Effector memory CD4-positive, alpha-beta T cell (primary cell): Measurements from ENCODE around the gene TP53TG5.
"Not testable (repeated sequence)": the region's sequence is repeated elsewhere in the genome, so short reads cannot be mapped to it uniquely, and the experiment has no call there.

Experiments
- DNase-seq, 3 donors: peaks; one replicate each; pipeline ENCODE4 v3.0.0-alpha.2; 2020
- H3K27ac ChIP-seq: 2 replicates; pipeline ENCODE4 v1.7.0; 2013; ENCODE audit warnings: mild to moderate bottlenecking, low read length, moderate library complexity; ENCODE audit not compliant: insufficient read depth, poor library complexity, severe bottlenecking
- H3K27me3 ChIP-seq: replicated peaks from 2 replicates; pipeline ENCODE4 v1.7.0; 2013; ENCODE audit warnings: mild to moderate bottlenecking, low read length; ENCODE audit not compliant: insufficient read depth, control insufficient read depth, poor library complexity, severe bottlenecking
- H3K36me3 ChIP-seq: 2 replicates; pipeline ENCODE4 v1.7.0; 2013; ENCODE audit warnings: mild to moderate bottlenecking, low read length, moderate library complexity; ENCODE audit not compliant: control insufficient read depth, insufficient read depth
- H3K4me1 ChIP-seq: 2 replicates; pipeline ENCODE4 v1.7.0; 2013; ENCODE audit warnings: low read length, mild to moderate bottlenecking; ENCODE audit not compliant: control insufficient read depth, insufficient read depth, poor library complexity, severe bottlenecking
- H3K4me3 ChIP-seq: 2 replicates; pipeline ENCODE4 v1.7.0; 2013; ENCODE audit warnings: low read length, low read depth, mild to moderate bottlenecking; ENCODE audit not compliant: insufficient read depth, poor library complexity, severe bottlenecking
- H3K9me3 ChIP-seq: 2 replicates; pipeline ENCODE4 v1.7.0; 2013; ENCODE audit warnings: mild to moderate bottlenecking, low read length, moderate library complexity; ENCODE audit not compliant: control insufficient read depth

The TP53TG5 gene

DNA sequence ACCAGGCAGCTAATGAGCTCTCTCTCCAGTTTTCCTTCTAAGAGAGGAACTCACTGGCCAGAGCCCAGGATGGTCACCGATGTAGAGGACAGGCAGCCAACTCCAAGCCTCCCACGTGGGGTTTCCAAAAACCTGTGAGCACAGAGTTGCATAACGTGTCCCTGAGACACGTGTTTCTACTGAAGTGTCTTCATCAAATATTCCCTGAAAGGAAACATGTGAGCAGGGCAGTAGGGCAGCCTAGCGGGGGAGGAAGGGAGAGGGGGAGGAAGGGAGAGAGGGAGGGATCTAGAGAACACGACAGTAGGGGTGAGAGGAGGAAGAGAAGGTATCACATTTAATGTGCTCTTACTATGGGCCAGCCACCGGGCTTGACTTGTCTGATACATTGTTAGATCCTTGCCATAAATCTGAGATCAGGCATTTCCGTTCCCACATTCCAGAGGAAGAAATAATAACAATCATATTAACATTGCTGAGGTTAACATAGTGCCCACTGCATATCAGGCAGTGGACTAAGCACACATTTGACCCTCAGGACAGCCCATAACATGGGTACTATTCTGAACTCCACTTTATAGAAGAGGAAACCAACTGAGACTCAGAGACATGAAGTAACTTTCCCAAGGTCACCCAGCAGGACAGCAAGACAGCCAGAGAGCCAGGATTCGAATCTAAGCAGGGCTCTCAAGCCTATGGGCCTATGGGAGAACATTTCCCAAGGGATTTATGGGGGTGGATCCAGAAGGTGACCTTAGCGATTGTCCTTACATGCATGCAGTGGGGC, 19.6 kb downstream of the TP53TG5 start:
- Histone ChIP-seq H3K27me3 (no peaks in the 10 kb centered on the region), H3K27ac (no peak overlapping the region), H3K36me3 (no peaks in the 10 kb centered on the region), H3K9me3 (no peaks in the 10 kb centered on the region), H3K4me3 (no peak overlapping the region), H3K4me1 (peaks cover 12% of the 10 kb centered on the region)
- no peak for DNase-seq

DNA sequence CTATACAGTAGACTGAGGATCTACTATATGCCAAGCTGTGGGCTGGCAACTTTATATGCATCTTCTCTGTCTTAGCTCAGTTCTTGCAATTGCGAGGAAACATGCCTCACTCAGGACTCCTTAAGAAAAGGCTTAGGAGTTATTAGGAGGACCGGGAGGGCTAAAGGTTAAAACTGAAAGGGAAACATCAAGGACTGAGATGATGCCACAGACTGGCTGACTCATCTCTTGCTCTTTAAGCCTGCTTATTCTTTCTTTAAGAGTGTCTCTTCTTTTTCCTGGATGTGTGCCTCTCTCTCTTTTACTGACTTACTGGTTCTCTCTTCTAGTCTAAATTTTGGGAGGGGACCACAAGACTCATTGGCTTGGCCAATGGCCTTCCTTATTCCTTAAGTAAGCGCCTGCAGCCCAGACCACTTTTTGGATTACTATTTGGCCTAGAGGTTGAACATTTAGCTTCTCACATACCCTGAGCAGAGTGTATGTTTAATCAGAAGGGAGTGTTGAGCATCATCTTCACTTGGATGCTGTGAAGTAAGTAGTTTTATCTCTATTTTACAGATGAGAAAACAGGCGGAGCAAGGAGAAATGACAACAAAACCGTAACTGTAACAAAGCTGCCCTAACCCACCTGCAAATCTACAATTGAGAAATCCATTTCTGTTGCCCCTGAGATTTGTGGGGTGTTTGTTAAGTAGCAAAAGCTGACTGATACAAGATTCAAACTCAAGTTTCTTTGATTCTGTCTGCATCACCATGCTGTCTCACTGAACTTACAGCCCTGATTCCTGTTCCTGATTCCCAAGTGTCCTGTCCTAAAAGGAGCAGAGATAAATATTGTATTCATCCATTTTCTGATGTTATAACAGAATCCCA, 22.7 kb downstream of the TP53TG5 start:
- no peak overlapping the region for H3K4me3 ChIP-seq
- no peak for DNase-seq
- H3K27me3 ChIP-seq = no peaks in the 10 kb centered on the region

DNA sequence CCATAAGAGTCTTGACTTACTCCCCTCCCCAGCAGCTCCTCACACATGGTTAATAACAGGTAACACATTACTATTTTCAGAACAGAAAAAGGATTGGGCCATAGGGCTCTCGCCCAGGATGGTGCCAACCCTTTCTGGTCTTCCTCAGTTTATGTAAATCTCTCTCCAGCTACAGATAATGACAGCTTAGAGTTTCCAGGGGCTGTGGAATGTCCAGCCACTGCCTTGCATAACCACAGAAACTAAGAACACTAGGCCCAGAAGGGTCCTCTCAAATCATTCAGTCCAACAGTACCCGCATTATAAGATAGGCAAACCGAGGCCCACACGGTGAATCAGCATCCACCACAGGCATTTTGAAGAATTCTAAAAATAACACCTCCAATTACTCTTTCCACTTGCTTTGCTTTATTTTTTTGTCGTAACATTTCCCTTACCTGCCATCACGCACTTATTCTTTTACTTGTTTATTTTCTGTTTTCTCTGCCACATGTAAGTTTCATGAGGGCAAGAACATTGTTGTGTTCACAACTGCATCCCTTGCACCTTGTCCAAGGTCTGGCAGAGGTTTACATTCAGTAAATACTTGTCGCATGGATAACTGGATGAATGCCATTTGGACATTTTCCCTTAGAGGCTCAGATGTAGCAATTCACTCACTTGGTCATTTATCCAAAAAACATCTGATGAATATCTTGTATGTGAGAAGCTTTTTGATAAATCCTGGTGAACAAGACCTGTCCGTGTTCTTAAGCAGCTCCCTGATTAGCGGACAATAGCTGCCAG, 23.5 kb downstream of the TP53TG5 start:
- Histone ChIP-seq H3K4me3 (no peak overlapping the region), H3K4me1 (peaks cover 11% of the 10 kb centered on the region), H3K36me3 (no peaks in the 10 kb centered on the region), H3K9me3 (no peaks in the 10 kb centered on the region), H3K27ac (no peak overlapping the region), H3K27me3 (no peaks in the 10 kb centered on the region)
- DNase-seq = no peak

More for the DNA sequence above, 22.7 kb downstream of the TP53TG5 start:
- Histone ChIP-seq H3K36me3 (no peaks in the 10 kb centered on the region), H3K27ac (no peak overlapping the region), H3K4me1 (peaks cover 11% of the 10 kb centered on the region), H3K9me3 (no peaks in the 10 kb centered on the region)

DNA sequence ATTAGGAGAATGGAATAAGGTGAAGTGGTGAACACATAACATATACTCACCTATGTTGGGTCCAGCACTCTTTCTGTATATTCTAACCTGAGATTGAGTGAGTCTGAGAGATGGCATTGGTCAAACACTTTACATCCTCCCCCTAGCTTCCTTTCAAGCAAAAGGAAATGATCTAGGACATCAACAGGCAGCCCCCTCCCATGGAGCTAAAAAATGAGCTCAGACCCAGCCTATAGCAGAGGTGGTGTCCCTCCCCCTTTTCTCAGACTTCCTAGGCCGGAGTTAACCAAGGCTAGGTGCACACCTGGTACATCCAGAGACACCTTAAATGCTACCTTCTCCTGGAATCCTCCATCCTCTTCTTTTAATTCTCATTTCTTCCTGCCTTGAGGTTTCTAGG, 24.4 kb downstream of the TP53TG5 start:
- H3K9me3 ChIP-seq = no peaks in the 10 kb centered on the region
- no peak overlapping the region for H3K27ac ChIP-seq
- no peaks in the 10 kb centered on the region for H3K36me3 ChIP-seq
- no peak overlapping the region for H3K4me3 ChIP-seq
- peaks cover 11% of the 10 kb centered on the region for H3K4me1 ChIP-seq
- no peak for DNase-seq
- no peaks in the 10 kb centered on the region for H3K27me3 ChIP-seq

DNA sequence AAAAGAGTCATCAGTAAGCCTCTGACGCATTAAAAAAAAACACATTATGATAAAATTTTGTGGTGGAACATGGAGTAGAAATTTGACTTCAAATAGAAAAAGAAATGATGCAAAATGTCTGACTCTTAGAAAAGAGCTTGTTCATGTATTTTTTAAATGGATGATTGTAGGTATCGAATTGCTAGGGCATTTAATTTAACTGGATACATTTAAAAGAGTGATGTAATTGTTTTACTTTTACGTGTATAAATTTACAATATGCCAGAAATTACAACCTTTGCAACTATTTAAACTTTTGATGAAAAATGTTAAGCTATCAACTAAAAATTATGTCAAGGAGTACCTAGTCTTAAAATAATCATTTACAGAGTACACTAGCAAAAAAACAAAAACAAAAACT, 25.4 kb downstream of the TP53TG5 start:
- Histone ChIP-seq H3K4me3 (no peak overlapping the region), H3K9me3 (no peaks in the 10 kb centered on the region), H3K36me3 (no peaks in the 10 kb centered on the region), H3K27me3 (no peaks in the 10 kb centered on the region), H3K27ac (no peak overlapping the region), H3K4me1 (peaks cover 9% of the 10 kb centered on the region)
- no peak for DNase-seq

- not testable (repeated sequence) for H3K9me3 ChIP-seq, H3K27me3 ChIP-seq, H3K36me3 ChIP-seq, DNase-seq, H3K4me3 ChIP-seq, H3K27ac ChIP-seq
- peaks cover 11% of the 10 kb centered on the region for H3K4me1 ChIP-seq
Observed at GRCh38 chr20:45350795-45351194, 27.3 kb downstream of the TP53TG5 start.

DNA sequence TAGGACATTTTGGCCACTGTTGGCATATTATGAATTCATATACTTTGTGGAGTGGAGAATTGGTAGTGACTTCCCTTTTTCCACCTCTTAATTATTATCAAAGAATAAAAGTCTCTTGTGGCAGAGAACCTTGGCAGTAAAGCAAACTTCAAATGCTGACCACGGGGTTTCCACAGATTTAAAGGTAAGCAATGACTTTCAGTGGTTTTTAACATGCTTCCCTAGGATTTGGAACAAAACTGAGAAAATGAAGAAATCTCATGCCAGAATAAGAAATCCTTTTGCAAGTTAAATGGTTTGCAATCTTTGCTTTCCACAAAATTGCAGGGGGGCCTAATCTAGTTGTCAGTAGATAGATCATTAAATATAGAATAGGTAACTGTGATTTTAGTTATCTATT, 27.9 kb downstream of the TP53TG5 start:
- Histone ChIP-seq H3K27me3 (no peaks in the 10 kb centered on the region), H3K4me1 (peaks cover 11% of the 10 kb centered on the region), H3K9me3 (no peaks in the 10 kb centered on the region), H3K27ac (no peak overlapping the region), H3K4me3 (no peak overlapping the region), H3K36me3 (no peaks in the 10 kb centered on the region)
- DNase-seq = no peak

- H3K4me3 ChIP-seq = peak within 1 kb of the TSS; percentile 76
Observed at GRCh38 chr20:45347936-45348778, 30.0 kb downstream of the TP53TG5 start, which contains the start of gene SDC4. SDC4 (minus strand) TSS chr20:45348424; CDS start chr20:45348384, 40 bp downstream.

GRCh38 chr20:45347297-45347935, 30.7 kb downstream of the TP53TG5 start:
- Histone ChIP-seq H3K27me3 (no peaks in the 10 kb centered on the region), H3K9me3 (no peaks in the 10 kb centered on the region), H3K4me3 (peak overlapping the region; percentile 76), H3K4me1 (peaks cover 14% of the 10 kb centered on the region), H3K27ac (peak overlapping the region; percentile 36), H3K36me3 (no peaks in the 10 kb centered on the region)
- DNase-seq = no peak

More at GRCh38 chr20:45347936-45348778, 30.0 kb downstream of the TP53TG5 start, which contains the start of gene SDC4:
- Histone ChIP-seq H3K9me3 (no peaks in the 10 kb centered on the region), H3K4me1 (peaks cover 14% of the 10 kb centered on the region), H3K27me3 (no peaks in the 10 kb centered on the region), H3K27ac (peak within 1 kb of the TSS; percentile 36), H3K36me3 (no peaks in the 10 kb centered on the region)
- peak; percentile 56 to 74 (median 70) for DNase-seq
